TTC549 (cell line): Measurements from ENCODE around the gene ZNF385D.

ENCODE experiments used
- FAIRE-seq: peaks from 2 replicates; lab custom pipeline; 2012; peaks lifted over from hg19 to GRCh38; lab: Jason Lieb, UNC

The ZNF385D gene

GRCh38 chr3:21372316-21372715 is 378.7 kb downstream of the ZNF385D start:
- FAIRE-seq: no peak
